ENCODE results near the gene GCNA.
"Not testable (repeated sequence)": the region's sequence is repeated elsewhere in the genome, so short reads cannot be mapped to it uniquely, and the experiment has no call there.

Gene GCNA

GRCh38 chrX:71640002-71640401 is 61.8 kb downstream of the GCNA start:
- DNase-seq (ENCODE audit: low read depth in 2 of 2), result no peak

DNA sequence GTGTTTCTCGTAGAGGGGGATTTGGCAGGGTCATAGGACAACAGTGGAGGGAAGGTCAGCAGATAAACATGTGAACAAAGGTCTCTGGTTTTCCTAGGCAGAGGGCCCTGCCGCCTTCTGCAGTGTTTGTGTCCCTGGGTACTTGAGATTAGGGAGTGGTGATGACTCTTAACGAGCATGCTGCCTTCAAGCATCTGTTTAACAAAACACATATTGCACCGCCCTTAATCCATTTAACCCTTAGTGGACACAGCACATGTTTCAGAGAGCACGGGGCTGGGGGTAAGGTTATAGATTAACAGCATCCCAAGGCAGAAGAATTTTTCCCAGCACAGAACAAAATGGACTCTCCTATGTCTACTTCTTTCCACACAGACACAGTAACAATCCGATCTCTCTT is 66.2 kb downstream of the GCNA start:
- not testable (repeated sequence) for DNase-seq (ENCODE audit: low read depth in 2 of 2)

GRCh38 chrX:71650333-71650969 is 72.2 kb downstream of the GCNA start:
- DNase-seq (ENCODE audit: low read depth in 2 of 2), result no peak

GRCh38 chrX:71652405-71652804 is 74.2 kb downstream of the GCNA start:
- peak in 1 of 2 experiments; percentile 2 for DNase-seq (ENCODE audit: low read depth in 2 of 2)

DNA sequence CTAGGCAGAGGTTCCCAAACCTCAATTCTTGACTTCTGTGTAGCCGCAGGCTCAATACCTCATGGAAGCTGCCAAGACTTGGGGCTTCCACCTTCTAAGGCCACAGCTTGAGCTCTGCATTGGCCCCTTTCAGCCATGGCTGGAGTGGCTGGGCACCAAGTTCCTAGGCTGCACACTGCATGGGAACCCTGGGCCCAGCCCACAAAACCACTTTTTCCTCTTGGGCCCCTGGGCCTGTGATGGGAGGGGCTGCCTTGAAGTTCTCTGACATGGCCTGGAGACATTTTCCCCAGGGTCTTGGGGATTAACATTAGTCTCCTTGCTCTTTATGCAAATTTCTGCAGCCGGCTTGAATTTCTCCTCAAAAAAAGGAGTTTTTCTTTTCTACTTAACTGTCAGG is 75.1 kb downstream of the GCNA start:
- DNase-seq (ENCODE audit: low read depth in 2 of 2), result no peak

DNA sequence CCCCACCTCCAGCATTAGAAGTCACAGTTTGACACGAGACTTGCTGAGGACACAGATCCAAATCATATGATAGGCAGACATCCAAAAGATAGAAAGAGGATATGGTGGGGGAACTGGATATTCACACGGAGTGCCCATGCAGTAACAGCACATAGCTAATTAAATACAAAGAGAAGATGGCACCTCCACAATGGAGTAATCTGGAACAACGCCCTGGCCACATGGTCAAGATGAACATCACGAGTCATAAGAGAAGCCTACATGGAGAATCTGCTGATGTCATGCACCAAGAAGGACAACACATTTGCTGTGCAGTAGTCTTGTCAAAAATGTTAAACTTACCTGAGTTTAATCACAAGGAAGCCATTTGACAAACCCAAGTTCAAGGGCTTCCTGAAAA is 79.0 kb downstream of the GCNA start:
- DNase-seq (ENCODE audit: low read depth in 2 of 2), result no peak

GRCh38 chrX:71659342-71659741 is 81.1 kb downstream of the GCNA start:
- DNase-seq (ENCODE audit: low read depth in 2 of 2), result no peak

DNA sequence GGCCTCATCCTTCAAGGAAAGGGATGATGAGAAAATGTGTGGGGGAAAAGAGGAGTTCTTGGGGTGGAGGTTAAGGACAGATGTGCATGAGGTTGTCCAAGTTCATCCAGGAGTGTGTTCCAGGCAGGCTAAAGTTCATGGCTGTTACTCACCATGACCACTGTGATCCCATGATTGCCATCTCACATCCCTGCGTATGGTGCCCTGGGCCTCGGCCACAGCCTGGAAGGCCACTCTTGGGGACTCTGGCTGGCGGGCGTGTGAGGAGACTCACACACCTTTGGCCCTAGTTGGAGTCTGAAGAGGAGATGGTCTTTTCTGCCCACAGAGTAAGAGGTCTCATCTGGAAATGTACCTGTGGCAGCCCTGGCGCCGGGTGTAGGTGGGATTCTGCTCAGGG is 81.7 kb downstream of the GCNA start:
- no peak for DNase-seq (ENCODE audit: low read depth in 2 of 2)

DNA sequence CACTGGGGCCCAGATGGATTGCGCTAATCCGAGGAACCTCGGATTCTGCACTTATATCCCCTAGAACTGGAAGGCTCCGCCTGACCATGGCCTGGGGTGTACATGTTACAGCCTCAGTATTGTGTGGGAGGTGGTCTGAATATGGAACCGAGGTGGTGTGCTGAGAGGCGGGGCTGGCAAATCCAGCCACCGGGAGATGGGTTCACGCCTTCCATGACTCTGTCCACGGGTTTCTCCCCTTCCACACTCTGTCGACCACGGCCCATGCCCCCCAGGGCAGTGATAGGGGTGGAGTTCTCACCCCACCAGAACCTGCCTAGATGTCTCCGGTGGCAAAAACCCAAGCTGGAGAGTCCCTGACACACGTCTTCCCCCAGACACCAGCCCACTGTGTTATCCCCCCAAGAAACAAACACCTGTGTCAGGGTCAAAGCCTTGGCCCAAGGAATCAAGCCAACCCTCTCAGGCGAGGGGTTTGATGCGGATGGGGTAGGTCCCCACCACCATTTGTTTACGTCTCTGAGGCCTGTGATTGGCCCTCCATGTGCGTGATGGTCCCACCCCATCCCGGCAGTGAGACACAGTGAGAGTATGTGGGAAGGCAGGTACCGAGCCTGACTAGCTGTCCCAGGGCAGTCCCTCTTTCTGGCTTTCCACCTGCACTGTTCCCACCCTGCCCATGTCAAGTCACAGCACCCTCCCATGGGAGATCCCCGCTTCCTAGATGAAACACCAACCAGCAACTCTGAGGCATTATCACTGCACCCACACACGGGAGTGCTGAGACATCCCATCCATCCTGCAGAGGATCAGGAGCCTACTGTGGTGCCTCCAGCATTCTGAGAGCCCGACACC is 82.6 kb downstream of the GCNA start:
- DNase-seq (ENCODE audit: low read depth in 2 of 2), result no peak

GRCh38 chrX:71661919-71662318 is 83.7 kb downstream of the GCNA start:
- no peak for DNase-seq (ENCODE audit: low read depth in 2 of 2)

DNA sequence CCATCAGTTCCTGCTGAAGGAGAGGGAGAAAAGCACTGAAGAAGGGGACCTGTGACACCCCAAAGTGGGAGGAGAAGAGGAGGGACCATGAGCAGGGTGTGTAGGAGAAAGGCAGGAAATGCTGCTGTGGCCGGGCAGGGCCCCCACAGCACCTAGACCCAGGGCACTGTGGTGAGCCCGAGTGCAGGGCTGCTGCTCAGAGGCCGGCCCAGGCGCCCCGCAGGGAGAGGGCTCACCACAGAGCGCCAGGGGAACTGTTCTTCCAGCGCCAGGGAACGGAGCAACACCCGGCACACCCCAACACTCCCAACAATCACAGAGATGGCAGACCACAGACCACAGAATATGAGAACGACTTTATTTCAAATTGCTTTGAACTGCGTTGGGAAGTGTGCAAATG is 84.4 kb downstream of the GCNA start:
- not testable (repeated sequence) for DNase-seq (ENCODE audit: low read depth in 2 of 2)
